IPS-20b (cell line): Measurements from ENCODE around the gene SRRM3.
"Not testable (repeated sequence)": the region's sequence is repeated elsewhere in the genome, so short reads cannot be mapped to it uniquely, and the experiment has no call there.

Experiments
- H3K27ac ChIP-seq: one replicate; pipeline ENCODE4 v1.5.1; 2013; ENCODE audit warnings: low read length
- H3K27me3 ChIP-seq: 2 replicates; pipeline ENCODE4 v1.6.1; 2013; ENCODE audit warnings: mild to moderate bottlenecking, low read length, inconsistent platforms; ENCODE audit not compliant: insufficient read depth
- H3K36me3 ChIP-seq: 2 replicates; pipeline ENCODE4 v1.6.1; 2013; ENCODE audit warnings: low read depth, mild to moderate bottlenecking, inconsistent platforms, low read length, moderate library complexity; ENCODE audit not compliant: insufficient read depth
- H3K4me1 ChIP-seq: 2 replicates; pipeline ENCODE4 v1.6.1; 2013; ENCODE audit warnings: mild to moderate bottlenecking, control low read depth, inconsistent platforms, low read length, moderate library complexity; ENCODE audit not compliant: insufficient read depth
- H3K4me3 ChIP-seq: 2 replicates; pipeline ENCODE4 v1.5.1; 2013; ENCODE audit warnings: mild to moderate bottlenecking, low read length, inconsistent platforms
- H3K9ac ChIP-seq: 2 replicates; pipeline ENCODE4 v1.6.1; 2013; ENCODE audit warnings: low read depth, mild to moderate bottlenecking, inconsistent platforms, low read length, moderate library complexity
- H3K9me3 ChIP-seq: 2 replicates; pipeline ENCODE4 v1.6.1; 2013; ENCODE audit warnings: mild to moderate bottlenecking, low read depth, low read length, inconsistent platforms; ENCODE audit not compliant: insufficient read depth

The SRRM3 gene

GRCh38 chr7:76220185-76221057, 18.7 kb downstream of the SRRM3 start:
- no peaks in the 10 kb centered on the region for H3K27me3 ChIP-seq
- H3K9ac ChIP-seq, result peak overlapping the region; percentile 58; the same call in 1 of the 2 replicates
- H3K4me3 ChIP-seq, result peak overlapping the region; percentile 19; the same call in 1 of the 2 replicates

GRCh38 chr7:76222333-76222732, 20.6 kb downstream of the SRRM3 start:
- Histone ChIP-seq H3K27ac (no peak overlapping the region), H3K27me3 (no peaks in the 10 kb centered on the region), H3K36me3 (no peaks in the 10 kb centered on the region), H3K9ac (no peak overlapping the region), H3K4me3 (no peak overlapping the region), H3K4me1 (peaks cover 28% of the 10 kb centered on the region), H3K9me3 (no peaks in the 10 kb centered on the region)

More at GRCh38 chr7:76220185-76221057, 18.7 kb downstream of the SRRM3 start:
- Histone ChIP-seq H3K4me1 (peaks cover 31% of the 10 kb centered on the region), H3K27ac (peak overlapping the region; percentile 55), H3K9me3 (no peaks in the 10 kb centered on the region), H3K36me3 (no peaks in the 10 kb centered on the region)

GRCh38 chr7:76222839-76223238, 21.1 kb downstream of the SRRM3 start:
- no peak overlapping the region for H3K27ac ChIP-seq
- no peaks in the 10 kb centered on the region for H3K36me3 ChIP-seq
- H3K9me3 ChIP-seq, result no peaks in the 10 kb centered on the region
- H3K4me1 ChIP-seq, result peaks cover 22% of the 10 kb centered on the region
- no peaks in the 10 kb centered on the region for H3K27me3 ChIP-seq
- H3K4me3 ChIP-seq, result no peak overlapping the region
- H3K9ac ChIP-seq, result no peak overlapping the region

GRCh38 chr7:76223286-76223972, 21.7 kb downstream of the SRRM3 start:
- H3K9ac ChIP-seq, result no peak overlapping the region
- no peak overlapping the region for H3K4me3 ChIP-seq
- H3K36me3 ChIP-seq, result no peaks in the 10 kb centered on the region
- H3K27ac ChIP-seq, result no peak overlapping the region
- H3K4me1 ChIP-seq, result peaks cover 17% of the 10 kb centered on the region
- no peaks in the 10 kb centered on the region for H3K27me3 ChIP-seq
- H3K9me3 ChIP-seq, result no peaks in the 10 kb centered on the region

GRCh38 chr7:76224695-76225094, 23.0 kb downstream of the SRRM3 start:
- no peaks in the 10 kb centered on the region for H3K27me3 ChIP-seq
- no peak overlapping the region for H3K27ac ChIP-seq
- no peak overlapping the region for H3K4me3 ChIP-seq
- no peaks in the 10 kb centered on the region for H3K9me3 ChIP-seq
- H3K4me1 ChIP-seq, result peaks cover 16% of the 10 kb centered on the region
- no peak overlapping the region for H3K9ac ChIP-seq
- no peaks in the 10 kb centered on the region for H3K36me3 ChIP-seq

GRCh38 chr7:76225379-76225778, 23.7 kb downstream of the SRRM3 start:
- Histone ChIP-seq H3K4me1 (peaks cover 10% of the 10 kb centered on the region), H3K4me3 (no peak overlapping the region), H3K27ac (no peak overlapping the region), H3K27me3 (no peaks in the 10 kb centered on the region), H3K9ac (no peak overlapping the region), H3K9me3 (no peaks in the 10 kb centered on the region), H3K36me3 (no peaks in the 10 kb centered on the region)

- Histone ChIP-seq H3K9ac (no peak overlapping the region), H3K36me3 (no peaks in the 10 kb centered on the region), H3K27ac (no peak overlapping the region), H3K4me3 (no peak overlapping the region), H3K4me1 (peaks cover 8% of the 10 kb centered on the region), H3K9me3 (no peaks in the 10 kb centered on the region), H3K27me3 (no peaks in the 10 kb centered on the region)
Observed at GRCh38 chr7:76225951-76226350, 24.3 kb downstream of the SRRM3 start.

- not testable (repeated sequence) for H3K36me3 ChIP-seq, H3K27ac ChIP-seq, H3K27me3 ChIP-seq, H3K9me3 ChIP-seq, H3K4me3 ChIP-seq, H3K9ac ChIP-seq
- H3K4me1 ChIP-seq, result peaks cover 17% of the 10 kb centered on the region
Observed at GRCh38 chr7:76226878-76227423, 25.3 kb downstream of the SRRM3 start.

- Histone ChIP-seq H3K4me1 (peaks cover 17% of the 10 kb centered on the region), H3K4me3 (no peak overlapping the region), H3K36me3 (no peaks in the 10 kb centered on the region), H3K27me3 (no peaks in the 10 kb centered on the region), H3K9me3 (no peaks in the 10 kb centered on the region), H3K27ac (no peak overlapping the region), H3K9ac (no peak overlapping the region)
Observed at GRCh38 chr7:76230214-76230613, 28.5 kb downstream of the SRRM3 start.

GRCh38 chr7:76231071-76231470, 29.4 kb downstream of the SRRM3 start:
- Histone ChIP-seq H3K9ac (no peak overlapping the region), H3K27ac (no peak overlapping the region), H3K9me3 (no peaks in the 10 kb centered on the region)

GRCh38 chr7:76231583-76231982, 29.9 kb downstream of the SRRM3 start:
- Histone ChIP-seq H3K9ac (no peak overlapping the region), H3K27me3 (no peaks in the 10 kb centered on the region), H3K4me3 (no peak overlapping the region), H3K27ac (no peak overlapping the region), H3K36me3 (no peaks in the 10 kb centered on the region), H3K4me1 (peaks cover 17% of the 10 kb centered on the region), H3K9me3 (no peaks in the 10 kb centered on the region)

More at GRCh38 chr7:76231071-76231470, 29.4 kb downstream of the SRRM3 start:
- Histone ChIP-seq H3K27me3 (no peaks in the 10 kb centered on the region), H3K4me3 (no peak overlapping the region), H3K36me3 (no peaks in the 10 kb centered on the region), H3K4me1 (peaks cover 17% of the 10 kb centered on the region)
